K562 (cell line): ENCODE results near the gene SZT2. TPM values are rescaled to one million over a fixed set of nuclear protein-coding genes. Genes with fewer than 3 reads are reported as not detected.

Experiments
- ARID3B ChIP-seq: fragments of 250-450 bp; sonication (Bioruptor Pico); IDR thresholded peaks from 2 replicates; pipeline ENCODE4 v1.4.0; 2020; ENCODE audit warnings: borderline replicate concordance
- CHCHD3 ChIP-seq: fragments of 250-450 bp; sonication (Bioruptor Pico); IDR thresholded peaks from 2 replicates; pipeline ENCODE4 v2.1.2; 2022; ENCODE audit warnings: mild to moderate bottlenecking
- CLOCK ChIP-seq: fragments of 250-450 bp; sonication (Bioruptor Pico); IDR thresholded peaks from 2 replicates; pipeline ENCODE4 v1.4.0; 2020; ENCODE audit warnings: mild to moderate bottlenecking, moderate library complexity, borderline replicate concordance
- EHMT2 ChIP-seq: fragments of 450-650 bp; IDR thresholded peaks from 2 replicates; pipeline ENCODE4 v1.6.1; 2018; ENCODE audit warnings: antibody characterized with exemption
- ELK1 ChIP-seq: sonication (generic); formaldehyde crosslinking; IDR thresholded peaks from 2 replicates; pipeline ENCODE4 v1.8.1; 2022; ENCODE audit warnings: missing genetic modification reagents
- HMG20B ChIP-seq: fragments of 250-450 bp; sonication (Bioruptor Pico); IDR thresholded peaks from 2 replicates; pipeline ENCODE4 v1.5.0; 2021; ENCODE audit warnings: mild to moderate bottlenecking
- HNRNPH1 ChIP-seq: fragments of 200-400 bp; formaldehyde crosslinking; optimal IDR thresholded peaks from 2 replicates; pipeline ENCODE3; 2017; ENCODE audit warnings: low read depth, mild to moderate bottlenecking, low read length, moderate library complexity
- ID3 ChIP-seq, 2 experiments: fragments of 250-450 bp in 1 of 2; fragments of 450-650 bp in 1 of 2; sonication (Bioruptor Pico) in 1 of 2; IDR thresholded peaks; 2 replicates each; pipeline versions ENCODE4 v1.6.1 to v1.8.0; 2016 to 2021; ENCODE audit warnings: mild to moderate bottlenecking in 2 of 2, moderate library complexity in 2 of 2, missing compliant biosample characterization in 1 of 2, missing genetic modification characterization in 1 of 2
- IFI16 ChIP-seq: fragments of 250-450 bp; sonication (Bioruptor Pico); IDR thresholded peaks from 2 replicates; pipeline ENCODE4 v2.1.2; 2022; ENCODE audit warnings: mild to moderate bottlenecking, inconsistent platforms
- LCOR ChIP-seq: sonication (generic); formaldehyde crosslinking; IDR thresholded peaks from 2 replicates; pipeline ENCODE4 v1.8.0; 2022; ENCODE audit warnings: mild to moderate bottlenecking, missing genetic modification reagents
- MYNN ChIP-seq, 2 experiments: sonication (generic); formaldehyde crosslinking in 1 of 2; IDR thresholded peaks; 2 replicates each; pipeline versions ENCODE4 v1.5.0 to v1.6.1; 2016 to 2020; ENCODE audit warnings: antibody characterized with exemption in 1 of 2, missing genetic modification reagents in 1 of 2
- PHTF2 ChIP-seq: fragments of 250-450 bp; sonication (Bioruptor Pico); IDR thresholded peaks from 2 replicates; pipeline ENCODE4 v1.5.0; 2021; ENCODE audit warnings: mild to moderate bottlenecking
- POLR2B ChIP-seq: fragments of 450-650 bp; IDR thresholded peaks from 2 replicates; pipeline ENCODE4 v1.6.1; 2018; ENCODE audit warnings: low read depth; ENCODE audit not compliant: partially characterized antibody
- SAP30 ChIP-seq: fragments of 200-600 bp; sonication (generic); IDR thresholded peaks from 2 replicates; pipeline ENCODE4 v1.6.1; 2012; ENCODE audit warnings: borderline replicate concordance, low read depth, mild to moderate bottlenecking, moderate library complexity, low read length, control low read depth, inconsistent platforms; ENCODE audit not compliant: insufficient read depth, poor library complexity, severe bottlenecking
- SMAD2 ChIP-seq: fragments of 150-350 bp; IDR thresholded peaks from 2 replicates; pipeline ENCODE4 v1.6.1; 2014; ENCODE audit warnings: low read depth, mild to moderate bottlenecking, low read length
- ZFP30 ChIP-seq: fragments of 250-450 bp; sonication (Bioruptor Pico); IDR thresholded peaks from 2 replicates; pipeline ENCODE4 v1.8.0; 2022; ENCODE audit warnings: moderate library complexity, mild to moderate bottlenecking, inconsistent platforms, borderline replicate concordance
- ZNF282 ChIP-seq: sonication (generic); formaldehyde crosslinking; IDR thresholded peaks from 2 replicates; pipeline ENCODE4 v1.8.1; 2023; ENCODE audit warnings: missing genetic modification reagents
- ZNF311 ChIP-seq: fragments of 250-450 bp; sonication (Bioruptor Pico); IDR thresholded peaks from 2 replicates; pipeline ENCODE4 v1.4.0; 2020; ENCODE audit warnings: mild to moderate bottlenecking, moderate library complexity
- polyA plus RNA-seq, 8 experiments: library from polyadenylated mRNA; depleted of rRNA in 4 of 8; stranded (reverse) in 5 of 8; unstranded in 3 of 8; fragments of >200 nt; fragmentation: Nextera tagmentation in 2 of 8; fragmentation: Illumina TruSeq in 1 of 8; extraction: Ambion mirVana in 2 of 8; extraction: Trizol in 1 of 8; gene quantifications; 2 replicates each; pipeline versions ENCODE4 v1.2.1 to v1.2.3, GENCODE V29; 2011 to 2014; ENCODE audit warnings: inconsistent platforms in 1 of 8, missing spikeins in 1 of 8
- total RNA-seq, 7 experiments: library from RNA; depleted of rRNA in 6 of 7; stranded (reverse); fragments of >200 nt in 6 of 7; fragmentation: Illumina TruSeq in 2 of 7; extraction: Trizol in 2 of 7; gene quantifications; 2 replicates each; pipeline versions ENCODE4 v1.2.1 to v1.2.3, GENCODE V29; 2011 to 2021; ENCODE audit warnings: low replicate concordance in 1 of 7
- TF ChIP-seq, protein P1 (sequence below): sonication (generic); formaldehyde crosslinking; IDR thresholded peaks from 2 replicates; pipeline ENCODE4 v1.8.0; 2022; ENCODE audit warnings: mild to moderate bottlenecking, missing genetic modification reagents

Gene SZT2
- total and polyA plus RNA-seq, 9 of the 15 experiments (the other 6 are each of a cell fraction or from before 2014, with no cell fraction given), result 0.88 to 31.0 (median 12.8) TPM

GRCh38 chr1:43405219-43405875, 15.6 kb downstream of the SZT2 start (continued):
- no peak for TF ChIP-seq POLR2B
- no peak for TF ChIP-seq ELK1 (CRISPR knock-in tag)
- TF ChIP-seq ZFP30, result no peak
- TF ChIP-seq SMAD2, result no peak
- TF ChIP-seq ID3 (CRISPR knock-in tag; IDR thresholded peaks at IDR 0.05), result no peak
- TF ChIP-seq ID3 (tag; IDR thresholded peaks at IDR 0.05), result peak; percentile 73; the same call in 1 of the 2 replicates
- TF ChIP-seq PHTF2, result no peak
- TF ChIP-seq MYNN (IDR thresholded peaks at IDR 0.05), result peak; percentile 38; the same call in 1 of the 2 replicates
- no peak for TF ChIP-seq MYNN (CRISPR knock-in tag; IDR thresholded peaks at IDR 0.05)
- no peak for TF ChIP-seq LCOR (CRISPR knock-in tag)
- no peak for TF ChIP-seq SAP30
- no peak for TF ChIP-seq HNRNPH1
- TF ChIP-seq IFI16 (CRISPR knock-in tag), result no peak
- no peak for TF ChIP-seq HMG20B (CRISPR knock-in tag)
- TF ChIP-seq CLOCK (CRISPR knock-in tag), result no peak
- no peak for TF ChIP-seq ARID3B (CRISPR knock-in tag)
- TF ChIP-seq EHMT2, result no peak
- TF ChIP-seq ZNF311, result no peak
- TF ChIP-seq, protein P1, sequence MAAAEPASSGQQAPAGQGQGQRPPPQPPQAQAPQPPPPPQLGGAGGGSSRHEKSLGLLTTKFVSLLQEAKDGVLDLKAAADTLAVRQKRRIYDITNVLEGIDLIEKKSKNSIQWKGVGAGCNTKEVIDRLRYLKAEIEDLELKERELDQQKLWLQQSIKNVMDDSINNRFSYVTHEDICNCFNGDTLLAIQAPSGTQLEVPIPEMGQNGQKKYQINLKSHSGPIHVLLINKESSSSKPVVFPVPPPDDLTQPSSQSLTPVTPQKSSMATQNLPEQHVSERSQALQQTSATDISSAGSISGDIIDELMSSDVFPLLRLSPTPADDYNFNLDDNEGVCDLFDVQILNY, result no peak
- no peak for TF ChIP-seq ZNF282 (CRISPR knock-in tag)
- no peak for TF ChIP-seq CHCHD3
